GM23248 (cell line): ENCODE results near the gene CACHD1.

ENCODE experiments used
- EZH2 ChIP-seq: fragments of 200-600 bp; sonication (generic); IDR thresholded peaks from 2 replicates; pipeline ENCODE4 v1.6.1; 2018; ENCODE audit warnings: antibody characterized with exemption, mild to moderate bottlenecking; ENCODE audit not compliant: insufficient read depth, poor library complexity, severe bottlenecking
- EZH2phosphoT487 ChIP-seq: fragments of 200-600 bp; sonication (generic); IDR thresholded peaks from 2 replicates; pipeline ENCODE4 v1.6.1; 2018; ENCODE audit warnings: antibody characterized with exemption, moderate library complexity, mild to moderate bottlenecking, low read depth; ENCODE audit not compliant: insufficient read depth

DNA sequence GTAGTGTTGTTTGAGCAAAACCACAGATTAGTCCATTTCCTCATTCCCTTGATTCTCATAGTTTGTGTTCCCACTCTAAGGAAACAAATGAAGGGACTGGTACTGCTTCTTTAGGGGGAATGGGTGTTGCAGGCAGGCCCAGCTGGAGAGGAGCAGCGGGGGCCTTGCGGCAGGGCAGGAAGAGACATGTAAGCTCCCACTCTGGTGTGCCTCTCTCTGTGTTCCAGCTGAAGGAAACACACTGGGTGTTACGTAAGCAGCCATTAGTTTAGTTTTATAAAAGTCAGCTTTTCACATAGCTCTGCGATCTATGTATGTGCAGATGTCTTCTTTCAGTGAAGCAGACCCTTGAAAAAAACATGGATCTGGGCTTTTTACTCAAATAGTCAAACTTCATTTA lies 99.5 kb downstream of the CACHD1 start:
- no peak for TF ChIP-seq EZH2
- no peak for TF ChIP-seq EZH2phosphoT487
